HuH-7.5 (cell line): ENCODE results near the gene LRRC56.

ENCODE experiments used
- DNase-seq: peaks from one replicate; pipeline ENCODE4 v3.0.0; 2011; ENCODE audit warnings: low spot score

The LRRC56 gene

DNA sequence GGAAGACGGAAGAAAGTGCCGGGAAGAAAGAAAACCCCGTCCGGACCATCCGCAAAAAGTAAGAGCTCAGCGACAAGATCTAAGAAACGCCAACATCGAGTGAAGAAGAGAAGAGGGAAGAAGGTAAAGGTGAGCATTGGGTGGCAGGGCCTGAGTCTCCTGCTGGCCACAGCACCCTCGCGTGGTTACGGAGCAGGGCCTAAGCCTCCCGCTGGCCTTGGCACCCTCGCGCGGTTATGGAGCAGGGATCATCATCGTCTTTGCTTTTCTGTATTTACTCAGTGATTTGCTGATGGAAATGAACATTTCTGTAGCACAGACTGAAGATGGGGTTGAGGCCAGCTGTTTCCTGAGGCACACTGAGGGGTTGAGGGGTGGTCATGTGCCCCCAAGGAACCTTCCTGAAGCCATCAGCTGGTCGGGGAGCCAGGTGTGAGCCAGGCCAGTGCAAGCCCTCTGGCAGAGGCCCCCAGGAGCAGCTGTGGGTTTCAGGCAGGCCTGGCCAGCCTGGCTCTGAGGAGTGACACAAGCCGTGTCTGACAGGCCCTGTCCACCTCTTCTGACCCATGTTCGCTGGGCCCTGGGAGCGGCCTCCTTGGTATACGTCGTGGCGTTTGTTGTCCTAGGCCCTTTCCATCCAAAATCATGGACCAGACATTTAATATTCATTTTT is 64.4 kb downstream of the LRRC56 start:
- no peak for DNase-seq

GRCh38 chr11:603154-603553 is 65.8 kb downstream of the LRRC56 start:
- DNase-seq = no peak
